A549 (cell line): ENCODE results near the gene ODAM. TPM values are rescaled to one million over a fixed set of nuclear protein-coding genes. Genes with fewer than 3 reads are reported as not detected.

Source experiments
- ATAC-seq, 2 experiments: fragments of 200-7000 bp in 1 of 2; fragments of >200 bp in 1 of 2; cut with Nextera tagmentation in 1 of 2; cut with Tn5 transposase in 1 of 2; 3 replicates each; pipeline versions ENCODE4 v1.8.0 to v1.9.1; 2018 to 2020; ENCODE audit warnings: mild to moderate bottlenecking in 1 of 2, moderate library complexity in 1 of 2
- CTCF ChIA-PET: fragments of 300-600 bp; sonication (Branson Sonifier 250); formaldehyde crosslinking; extraction: SDS; loops from one replicate; lab custom pipeline; 2021; ENCODE audit warnings: antibody characterized with exemption, inconsistent platforms; lab: Yijun Ruan, JAX
- POLR2A ChIA-PET: fragments of 350-600 bp; formaldehyde crosslinking; extraction: SDS; loops from one replicate; lab custom pipeline; 2021; ENCODE audit warnings: antibody characterized with exemption, inconsistent platforms; lab: Yijun Ruan, JAX
- DNase-seq, 2 experiments: peaks; one replicate each; pipeline versions ENCODE4 v3.0.0 to v3.0.0-alpha.2; 2011 to 2016; ENCODE audit warnings: low read depth in 1 of 2, low spot score in 1 of 2
- FAIRE-seq: peaks from 2 replicates; lab custom pipeline; 2011; peaks lifted over from hg19 to GRCh38; lab: Jason Lieb, UNC
- H3K27ac ChIP-seq, 2 experiments: fragments of >200 bp; sonication (Bioruptor Twin); formaldehyde crosslinking; 3 replicates each; pipeline ENCODE4 v1.5.1; 2016 to 2017
- H3K4me1 ChIP-seq: fragments of >200 bp; sonication (Bioruptor Twin); formaldehyde crosslinking; 3 replicates; pipeline ENCODE4 v1.6.1; 2016
- H3K4me2 ChIP-seq: fragments of >200 bp; sonication (Bioruptor Twin); formaldehyde crosslinking; 3 replicates; pipeline ENCODE4 v1.6.1; 2016
- H3K4me3 ChIP-seq: fragments of >200 bp; sonication (Bioruptor Twin); formaldehyde crosslinking; 3 replicates; pipeline ENCODE4 v1.5.1; 2016
- H3K9me3 ChIP-seq: fragments of >200 bp; sonication (Bioruptor Twin); formaldehyde crosslinking; 3 replicates; pipeline ENCODE4 v1.6.1; 2016
- BCL3 ChIP-seq: fragments of >200 bp; sonication (Bioruptor Twin); formaldehyde crosslinking; IDR thresholded peaks from 3 replicates; pipeline ENCODE4 v1.6.1; 2016
- BHLHE40 ChIP-seq: IDR thresholded peaks from 2 replicates; pipeline ENCODE4 v1.6.1; 2012; ENCODE audit warnings: low read depth, low read length, inconsistent platforms
- CBX2 ChIP-seq: fragments of 200-600 bp; sonication (generic); IDR thresholded peaks from 2 replicates; pipeline ENCODE4 v1.6.1; 2016; ENCODE audit warnings: low read depth, mild to moderate bottlenecking, borderline replicate concordance
- CBX8 ChIP-seq: fragments of 200-600 bp; sonication (generic); IDR thresholded peaks from 2 replicates; pipeline ENCODE4 v1.6.1; 2016
- CEBPB ChIP-seq, 2 experiments: fragments of >200 bp in 1 of 2; sonication (Bioruptor Twin) in 1 of 2; formaldehyde crosslinking in 1 of 2; IDR thresholded peaks; 2 replicates each; pipeline ENCODE4 v1.6.1; 2012 to 2016
- CHD2 ChIP-seq: fragments of 150-350 bp; IDR thresholded peaks from 2 replicates; pipeline ENCODE4 v1.6.1; 2014; ENCODE audit warnings: low read length; ENCODE audit not compliant: partially characterized antibody
- CTCF ChIP-seq: fragments of >200 bp; sonication (Bioruptor Twin); formaldehyde crosslinking; IDR thresholded peaks from 3 replicates; pipeline ENCODE4 v1.5.1; 2016
- FOXS1 ChIP-seq: fragments of 250-450 bp; sonication (Bioruptor Pico); IDR thresholded peaks from 2 replicates; pipeline ENCODE4 v1.5.0; 2020; ENCODE audit warnings: mild to moderate bottlenecking, moderate library complexity
- GATA3 ChIP-seq: IDR thresholded peaks from 2 replicates; pipeline ENCODE4 v1.6.1; 2012; ENCODE audit warnings: borderline replicate concordance
- HDAC2 ChIP-seq: fragments of 200-600 bp; sonication (generic); IDR thresholded peaks from 2 replicates; pipeline ENCODE4 v1.6.1; 2016
- HEYL ChIP-seq: fragments of 250-450 bp; sonication (Bioruptor Pico); IDR thresholded peaks from 2 replicates; pipeline ENCODE4 v1.8.0; 2021; ENCODE audit warnings: mild to moderate bottlenecking, moderate library complexity
- JUN ChIP-seq, 2 experiments: fragments of >200 bp; sonication (Bioruptor Twin); formaldehyde crosslinking; IDR thresholded peaks; 2 replicates in 1 of 2; 3 replicates in 1 of 2; pipeline ENCODE4 v1.6.1; 2016 to 2017
- JUNB ChIP-seq: fragments of >200 bp; sonication (Bioruptor Twin); formaldehyde crosslinking; IDR thresholded peaks from 2 replicates; pipeline ENCODE4 v1.6.1; 2016
- KDM1A ChIP-seq: fragments of 200-600 bp; sonication (generic); IDR thresholded peaks from 2 replicates; pipeline ENCODE4 v1.6.1; 2016; ENCODE audit warnings: low read depth, mild to moderate bottlenecking
- KDM5A ChIP-seq: fragments of 200-600 bp; sonication (generic); IDR thresholded peaks from 2 replicates; pipeline ENCODE4 v1.6.1; 2016; ENCODE audit warnings: antibody characterized with exemption, mild to moderate bottlenecking
- MAX ChIP-seq: IDR thresholded peaks from 2 replicates; pipeline ENCODE4 v1.6.1; 2012
- NFE2L2 ChIP-seq: fragments of 150-350 bp; conservative IDR thresholded peaks from 2 replicates; pipeline ENCODE4 v1.6.1; 2014; ENCODE audit warnings: low read length
- NPAS2 ChIP-seq: fragments of 250-450 bp; sonication (Bioruptor Pico); IDR thresholded peaks from 2 replicates; pipeline ENCODE4 v1.8.0; 2022; ENCODE audit warnings: mild to moderate bottlenecking, moderate library complexity, borderline replicate concordance
- PHF8 ChIP-seq: fragments of 200-600 bp; sonication (generic); IDR thresholded peaks from 2 replicates; pipeline ENCODE4 v1.6.1; 2016; ENCODE audit warnings: low read depth, mild to moderate bottlenecking, antibody characterized with exemption, moderate library complexity, borderline replicate concordance
- REST ChIP-seq: fragments of 200-600 bp; sonication (generic); IDR thresholded peaks from 2 replicates; pipeline ENCODE4 v1.6.1; 2016; ENCODE audit warnings: antibody characterized with exemption, mild to moderate bottlenecking, moderate library complexity
- RFX5 ChIP-seq: fragments of 450-650 bp; IDR thresholded peaks from 2 replicates; pipeline ENCODE4 v1.7.1; 2014; ENCODE audit warnings: antibody characterized with exemption, mild to moderate bottlenecking, moderate library complexity
- RNF2 ChIP-seq: fragments of 200-600 bp; sonication (generic); IDR thresholded peaks from 2 replicates; pipeline ENCODE4 v1.6.1; 2016; ENCODE audit warnings: low read depth, mild to moderate bottlenecking, antibody characterized with exemption, moderate library complexity, borderline replicate concordance
- SMC3 ChIP-seq: fragments of >200 bp; sonication (Bioruptor Twin); formaldehyde crosslinking; IDR thresholded peaks from 3 replicates; pipeline ENCODE4 v1.6.1; 2018; ENCODE audit warnings: inconsistent platforms
- SREBF2 ChIP-seq: fragments of 450-650 bp; IDR thresholded peaks from 2 replicates; pipeline ENCODE4 v1.6.1; 2014; ENCODE audit warnings: mild to moderate bottlenecking, moderate library complexity
- ZC3H11A ChIP-seq: fragments of 450-650 bp; IDR thresholded peaks from 2 replicates; pipeline ENCODE4 v1.6.1; 2014; ENCODE audit warnings: antibody characterized with exemption, mild to moderate bottlenecking
- ZFP36 ChIP-seq: fragments of 450-650 bp; IDR thresholded peaks from 2 replicates; pipeline ENCODE4 v1.6.1; 2014; ENCODE audit warnings: borderline replicate concordance; ENCODE audit not compliant: partially characterized antibody
- ZNF302 ChIP-seq: fragments of 250-450 bp; sonication (Bioruptor Pico); IDR thresholded peaks from 2 replicates; pipeline ENCODE4 v1.9.0; 2021; ENCODE audit warnings: inconsistent platforms, mild to moderate bottlenecking, moderate library complexity
- ZSCAN20 ChIP-seq: fragments of 250-450 bp; sonication (Bioruptor Pico); IDR thresholded peaks from 2 replicates; pipeline ENCODE4 v1.8.0; 2022; ENCODE audit warnings: mild to moderate bottlenecking, moderate library complexity
- WGBS: methylation state at CpG from one replicate; pipeline ENCODE4 v1.1.6; 2017; ENCODE audit errors: missing lambda C conversion rate; 5-methylcytosine and 5-hydroxymethylcytosine counted together
- polyA plus RNA-seq, 4 experiments: library from polyadenylated mRNA; depleted of rRNA in 3 of 4; stranded (reverse); fragments of >200 nt; fragmentation: RNase III in 1 of 4; extraction: RNeasy Plus Mini Kit Qiagen cat#74134 plus additional on column Dnase treatment in 1 of 4; gene quantifications; 2 replicates in 3 of 4; 3 replicates in 1 of 4; pipeline ENCODE4 v1.2.3, GENCODE V29; 2011 to 2017

Gene ODAM
- polyA plus RNA-seq, 2 of the 4 experiments (the other 2 are of a cell fraction), result not detected

- TF ChIP-seq CBX8 (no peak), HDAC2 (no peak), KDM5A (no peak), PHF8 (no peak), CHD2 (no peak), MAX (no peak), BCL3 (no peak), FOXS1 (CRISPR knock-in tag) (no peak), ZSCAN20 (CRISPR knock-in tag) (no peak), JUNB (no peak), HEYL (CRISPR knock-in tag) (no peak), KDM1A (no peak), ZC3H11A (no peak), ZFP36 (no peak), CEBPB (IDR thresholded peaks at IDR 0.05) (no peak)
- DNase-seq (no peak), ATAC-seq (no peak), FAIRE-seq (no peak)
- POLR2A ChIA-PET, result no interaction called here
- 57% methylated on average over 2 of the region's 2 CpGs for WGBS
- Histone ChIP-seq H3K27ac (no peak overlapping the region), H3K4me2 (no peak overlapping the region), H3K9me3 (no peaks in the 10 kb centered on the region), H3K4me1 (no peaks in the 10 kb centered on the region), H3K4me3 (no peak overlapping the region)
- CTCF ChIA-PET, result no interaction called here
Observed at GRCh38 chr4:70152088-70152487, 43.4 kb upstream of the ODAM start.

- no peak for TF ChIP-seq SMC3
- TF ChIP-seq CTCF, result no peak
- no peak for TF ChIP-seq BHLHE40
- no peak for TF ChIP-seq GATA3
- TF ChIP-seq SREBF2, result no peak
- TF ChIP-seq ZNF302, result no peak
- TF ChIP-seq NPAS2 (CRISPR knock-in tag), result no peak
- TF ChIP-seq RFX5, result no peak
- TF ChIP-seq HEYL (CRISPR knock-in tag), result no peak
- TF ChIP-seq CBX2, result no peak
- TF ChIP-seq JUN (IDR thresholded peaks at IDR 0.05), result no peak
- no peak for TF ChIP-seq REST
- no peak for TF ChIP-seq NFE2L2
- TF ChIP-seq RNF2, result no peak
- no peak for DNase-seq
- FAIRE-seq, result no peak
- ChIA-PET POLR2A (no interaction called here), CTCF (no interaction called here)
- 48% methylated on average over 3 of the region's 3 CpGs for WGBS
- ATAC-seq, result no peak
- H3K4me1 ChIP-seq, result no peaks in the 10 kb centered on the region
- H3K4me3 ChIP-seq, result no peak within 1 kb of the TSS
- H3K27ac ChIP-seq, result no peak within 1 kb of the TSS
- no peak within 1 kb of the TSS for H3K4me2 ChIP-seq
- H3K9me3 ChIP-seq, result no peaks in the 10 kb centered on the region
Observed at GRCh38 chr4:70153937-70154336, 41.6 kb upstream of the ODAM start, which contains the start of gene PRR27. TSS of gene PRR27 (plus strand) at chr4:70154237. CDS start at chr4:70154376, 139 bp downstream.
